HG02678 (cell line): ENCODE measurements around the gene SLC25A25.
A peak's percentile ranks its signal among the peaks of the same experiment; 100 is the strongest.
"Not testable (repeated sequence)": the region's sequence is repeated elsewhere in the genome, so short reads cannot be mapped to it uniquely, and the experiment has no call there.

Source experiments
- ATAC-seq: cut with Tn5 transposase; IDR thresholded peaks from one replicate; pipeline ENCODE4 v1.9.1; 2021; ENCODE audit warnings: mild to moderate bottlenecking, moderate library complexity; ENCODE audit not compliant: unreplicated experiment

SLC25A25 gene

DNA sequence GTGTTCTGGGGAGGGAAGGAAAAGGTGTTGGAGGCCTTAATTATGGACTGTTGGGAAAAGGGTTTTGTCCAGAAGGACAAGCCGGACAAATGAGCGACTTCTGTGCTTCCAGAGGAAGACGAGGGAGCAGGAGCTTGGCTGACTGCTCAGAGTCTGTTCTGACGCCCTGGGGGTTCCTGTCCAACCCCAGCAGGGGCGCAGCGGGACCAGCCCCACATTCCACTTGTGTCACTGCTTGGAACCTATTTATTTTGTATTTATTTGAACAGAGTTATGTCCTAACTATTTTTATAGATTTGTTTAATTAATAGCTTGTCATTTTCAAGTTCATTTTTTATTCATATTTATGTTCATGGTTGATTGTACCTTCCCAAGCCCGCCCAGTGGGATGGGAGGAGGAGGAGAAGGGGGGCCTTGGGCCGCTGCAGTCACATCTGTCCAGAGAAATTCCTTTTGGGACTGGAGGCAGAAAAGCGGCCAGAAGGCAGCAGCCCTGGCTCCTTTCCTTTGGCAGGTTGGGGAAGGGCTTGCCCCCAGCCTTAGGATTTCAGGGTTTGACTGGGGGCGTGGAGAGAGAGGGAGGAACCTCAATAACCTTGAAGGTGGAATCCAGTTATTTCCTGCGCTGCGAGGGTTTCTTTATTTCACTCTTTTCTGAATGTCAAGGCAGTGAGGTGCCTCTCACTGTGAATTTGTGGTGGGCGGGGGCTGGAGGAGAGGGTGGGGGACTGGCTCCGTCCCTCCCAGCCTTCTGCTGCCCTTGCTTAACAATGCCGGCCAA, 40.4 kb downstream of the SLC25A25 start:
- no peak for ATAC-seq

DNA sequence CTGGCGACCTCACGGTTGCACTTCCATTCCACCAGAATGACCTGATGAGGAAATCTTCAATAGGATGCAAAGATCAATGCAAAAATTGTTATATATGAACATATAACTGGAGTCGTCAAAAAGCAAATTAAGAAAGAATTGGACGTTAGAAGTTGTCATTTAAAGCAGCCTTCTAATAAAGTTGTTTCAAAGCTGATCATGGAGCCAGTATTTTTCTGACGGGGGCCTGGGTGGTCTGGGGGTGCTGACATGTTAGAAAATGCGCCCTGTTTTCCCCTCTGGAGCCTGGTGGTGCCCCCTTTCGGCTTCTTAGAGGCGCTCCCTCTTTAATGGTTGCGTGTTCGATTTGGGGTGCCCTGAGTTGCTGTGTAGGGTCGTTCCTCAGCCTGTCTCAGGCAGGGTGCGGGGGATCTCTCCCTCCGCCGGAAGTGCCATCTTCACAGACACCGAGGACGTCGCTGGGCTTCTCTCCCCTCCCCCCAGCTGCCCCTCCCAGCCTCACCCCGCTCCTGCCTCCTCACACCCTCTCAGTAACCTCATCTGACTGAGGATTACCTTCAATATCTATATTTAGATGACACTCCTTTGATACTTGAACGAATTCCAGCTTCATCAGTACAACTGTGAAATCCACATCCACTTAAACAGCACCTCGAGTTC, 41.1 kb downstream of the SLC25A25 start:
- no peak for ATAC-seq

DNA sequence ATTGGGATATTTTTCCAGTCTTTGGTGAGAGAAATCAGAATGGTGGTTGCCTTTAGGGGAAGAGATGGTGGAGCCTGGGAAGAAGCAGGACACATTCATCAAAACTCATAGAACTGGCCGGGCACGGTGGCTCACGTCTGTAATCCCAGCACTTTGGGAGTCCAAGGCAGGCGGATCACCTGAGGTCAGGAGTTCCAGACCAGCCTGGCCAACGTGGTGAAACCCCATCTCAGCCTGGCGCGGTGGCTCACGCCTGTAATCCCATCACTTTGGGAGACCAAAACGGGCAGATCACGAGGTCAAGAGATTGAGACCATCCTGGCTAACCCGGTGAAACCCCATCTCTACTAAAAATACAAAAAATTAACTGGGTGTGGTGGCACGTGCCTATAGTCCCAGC, 43.7 kb downstream of the SLC25A25 start:
- ATAC-seq, result not testable (repeated sequence)

DNA sequence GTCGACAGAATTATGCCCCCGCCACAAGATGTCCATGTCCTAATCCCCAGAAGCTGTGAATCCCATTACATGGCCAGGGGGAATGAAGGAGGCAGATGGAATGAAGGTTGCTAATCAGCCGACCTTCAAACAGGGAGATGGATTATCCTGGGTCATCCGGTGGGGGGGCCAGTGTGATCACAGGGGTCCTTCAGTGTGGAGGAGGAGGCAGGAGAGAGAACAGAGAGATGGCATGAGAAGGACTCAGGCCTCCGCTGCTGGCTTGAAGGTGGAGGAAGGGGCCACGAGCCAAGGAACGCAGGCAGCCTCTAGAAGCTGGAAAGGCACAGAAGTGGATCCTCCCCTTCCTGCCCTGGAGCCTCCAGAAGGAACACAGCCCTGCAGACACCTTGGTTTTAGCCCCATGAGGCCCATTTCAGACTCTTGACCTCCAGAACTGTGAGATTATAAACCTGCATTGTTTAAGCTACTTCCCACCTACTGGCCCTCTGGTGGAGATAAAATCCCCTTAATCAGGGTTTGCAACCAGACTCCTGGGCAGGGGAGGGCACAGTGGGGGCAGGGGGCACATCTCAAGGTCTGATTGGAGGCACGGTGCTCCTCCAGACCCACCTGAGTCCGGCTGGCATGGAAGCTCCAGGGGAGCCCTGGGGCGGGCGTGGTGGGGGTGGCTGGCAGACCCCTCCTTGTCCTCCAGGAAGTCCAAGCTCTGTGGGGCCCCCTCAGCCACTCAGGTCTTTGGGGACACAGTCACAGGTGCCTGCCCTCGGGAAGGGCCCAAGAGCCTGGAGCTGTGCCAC, 45.7 kb downstream of the SLC25A25 start:
- ATAC-seq, result no peak

DNA sequence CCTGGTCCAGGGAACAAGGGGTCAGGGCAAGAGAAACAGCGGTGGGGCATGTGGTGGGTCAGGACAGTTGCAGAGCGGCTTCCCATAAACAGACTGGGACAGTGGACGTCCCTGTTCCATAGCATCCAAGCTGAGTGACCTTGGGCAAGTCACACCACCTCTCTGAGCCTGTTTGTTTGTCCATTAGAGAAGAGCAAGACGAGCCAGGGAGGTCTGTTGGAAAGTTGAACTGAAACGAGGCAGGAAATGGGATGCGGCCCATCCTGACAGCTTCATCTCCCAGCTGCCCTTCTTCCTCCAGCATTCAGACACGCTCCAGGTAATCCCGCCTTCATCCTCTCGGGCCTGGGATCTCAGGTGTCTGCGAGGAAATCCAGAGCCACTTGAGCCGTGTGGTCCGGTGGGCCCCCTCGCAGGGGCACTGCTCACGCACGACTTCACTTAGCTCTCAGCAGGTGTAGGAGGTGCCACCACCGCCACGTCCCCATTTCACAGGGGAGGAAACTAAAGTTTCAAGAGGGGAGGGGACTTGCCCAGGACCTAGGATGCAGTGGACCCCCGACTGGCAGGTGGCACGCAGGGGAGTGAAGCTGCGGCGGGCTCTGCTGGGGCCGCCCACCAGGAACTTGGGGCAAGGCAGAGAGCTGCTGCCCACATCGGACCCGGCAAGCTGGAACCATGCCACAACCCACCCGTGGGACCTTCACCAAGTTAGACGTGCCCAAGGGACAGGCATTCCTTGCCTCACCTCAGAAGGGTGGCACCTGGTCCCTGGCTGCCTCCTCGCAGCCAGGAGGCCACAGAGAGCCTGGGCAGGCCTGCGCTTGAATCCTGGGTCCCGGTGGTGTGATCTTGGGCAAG, 46.5 kb downstream of the SLC25A25 start:
- no peak for ATAC-seq

DNA sequence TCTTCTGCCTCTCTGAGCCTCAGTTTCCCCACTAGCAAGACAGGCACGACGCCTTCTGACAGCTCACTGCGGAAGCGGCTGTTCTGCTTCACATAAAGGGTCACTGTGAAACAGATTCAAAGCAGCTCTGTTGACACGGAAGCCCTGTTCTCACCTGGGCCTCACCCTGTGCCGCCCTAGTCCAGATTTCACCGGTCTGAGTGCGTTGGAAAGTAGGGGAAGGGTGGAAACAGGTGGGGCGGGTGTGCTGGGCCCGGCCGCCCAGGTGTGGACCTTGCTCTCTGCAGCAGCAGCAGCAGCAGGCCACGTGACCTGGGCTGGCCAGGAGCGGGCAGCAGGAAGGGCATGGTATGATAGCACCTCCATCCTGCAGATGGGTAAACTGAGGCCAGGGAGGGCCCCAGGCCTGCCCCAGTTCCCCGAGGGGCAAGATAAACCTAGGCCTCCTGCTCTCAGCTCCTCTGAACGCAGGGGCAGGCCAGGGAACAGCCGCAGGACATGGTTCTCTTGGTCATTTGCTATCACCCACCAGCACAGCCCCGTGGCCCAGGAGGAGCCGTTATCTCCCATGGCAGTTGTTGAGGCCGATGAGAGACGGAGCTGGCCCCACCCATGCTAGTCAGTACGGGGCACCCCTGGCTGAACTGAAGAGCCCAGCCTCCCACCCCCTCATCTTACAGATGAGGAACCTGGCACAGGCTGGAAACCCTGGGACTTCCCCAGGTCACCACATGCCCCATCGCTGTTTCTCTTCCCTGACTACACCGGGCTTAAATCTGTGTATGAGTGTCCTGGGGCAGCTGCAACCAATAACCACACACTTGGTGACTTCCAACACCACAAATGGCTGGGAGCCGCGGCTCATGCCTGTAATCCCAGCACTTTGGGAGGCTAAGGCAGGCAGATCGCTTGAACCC, 47.4 kb downstream of the SLC25A25 start:
- peak; percentile 57 for ATAC-seq

DNA sequence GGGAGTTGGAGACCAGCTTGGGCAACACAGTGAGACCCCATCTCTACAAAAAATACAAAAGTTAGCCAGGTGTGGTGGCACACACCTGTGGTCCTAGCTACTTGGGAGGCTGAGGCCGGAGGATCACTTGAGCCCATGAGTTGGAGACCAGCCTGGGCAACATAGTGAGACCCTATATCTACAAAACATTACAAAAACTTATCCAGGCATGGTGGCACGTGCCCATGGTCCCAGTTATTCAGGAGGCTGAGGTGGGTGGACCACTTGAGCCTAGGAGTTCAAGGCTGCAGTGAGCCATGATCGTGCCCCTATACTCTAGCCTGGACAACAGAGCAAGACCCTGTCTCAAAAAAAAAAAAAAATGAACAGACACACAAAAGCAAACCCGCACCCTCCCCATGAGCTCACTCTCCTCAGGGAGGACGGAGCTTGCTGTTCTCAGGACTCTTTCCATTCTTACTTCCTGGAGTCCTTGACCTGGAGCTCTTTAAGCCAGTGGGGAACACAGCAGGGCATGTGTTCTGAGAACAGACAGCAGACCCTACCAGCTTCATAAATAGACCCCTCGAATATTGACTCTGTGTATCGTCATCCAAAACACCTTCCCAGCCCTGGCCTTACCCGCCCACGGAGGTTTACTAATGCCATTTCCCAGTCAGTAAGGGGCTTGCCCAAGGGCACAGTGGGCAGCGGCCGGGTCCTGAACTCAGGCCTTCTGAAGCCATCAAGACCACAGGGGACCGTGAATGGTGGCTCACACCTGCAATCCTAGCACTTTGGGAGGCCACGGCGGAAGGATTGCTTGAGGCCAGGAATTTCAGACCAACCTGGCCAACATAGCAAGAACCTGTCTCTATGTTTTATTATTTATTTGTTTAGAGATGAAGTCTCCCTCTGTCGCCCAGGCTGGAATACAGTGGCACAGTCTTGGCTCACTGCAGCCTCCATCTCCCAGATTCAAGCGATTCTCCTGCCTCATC, 48.4 kb downstream of the SLC25A25 start:
- no peak for ATAC-seq

DNA sequence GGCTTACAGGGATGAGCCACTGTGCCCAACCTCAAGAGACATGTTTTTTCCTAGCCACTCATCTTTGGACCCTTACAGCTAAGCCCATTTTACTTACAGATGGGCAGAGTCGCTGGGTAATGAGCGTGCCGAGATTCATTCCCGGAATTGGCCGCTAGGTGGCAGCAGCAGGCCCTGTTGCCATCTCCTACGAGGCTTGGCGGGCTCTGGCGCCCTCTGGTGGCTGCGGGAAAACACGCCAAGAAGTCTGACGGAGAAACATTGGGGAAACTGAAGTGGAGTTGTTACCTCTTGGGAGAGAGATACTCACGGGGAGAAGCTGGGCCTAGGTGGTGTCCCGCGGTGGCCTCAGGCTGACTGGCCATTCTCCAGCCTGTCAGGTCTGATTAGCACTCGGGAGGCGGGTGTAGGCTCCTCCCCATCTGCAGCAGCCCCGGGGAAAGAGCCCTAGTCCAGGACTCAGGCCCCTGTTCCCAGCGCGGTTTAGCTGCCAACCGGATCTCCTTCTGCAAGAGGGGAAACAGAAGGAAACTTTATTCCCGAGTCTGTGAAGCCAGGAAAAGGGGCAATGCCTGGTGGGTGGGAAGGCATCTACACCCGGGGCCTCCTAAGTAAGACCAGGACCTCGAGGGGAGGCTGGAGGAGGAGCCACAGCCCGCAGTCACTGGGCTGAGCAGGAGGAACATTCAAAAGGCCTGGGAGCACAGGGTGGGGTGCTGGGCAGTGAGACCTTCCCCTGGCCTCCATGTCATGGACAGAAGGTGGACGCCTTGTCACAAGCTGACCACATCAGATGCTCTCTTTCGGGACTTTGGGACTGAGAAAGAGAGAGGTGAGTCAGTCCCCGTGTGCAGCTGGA, 49.8 kb downstream of the SLC25A25 start:
- peak; percentile 51 for ATAC-seq

DNA sequence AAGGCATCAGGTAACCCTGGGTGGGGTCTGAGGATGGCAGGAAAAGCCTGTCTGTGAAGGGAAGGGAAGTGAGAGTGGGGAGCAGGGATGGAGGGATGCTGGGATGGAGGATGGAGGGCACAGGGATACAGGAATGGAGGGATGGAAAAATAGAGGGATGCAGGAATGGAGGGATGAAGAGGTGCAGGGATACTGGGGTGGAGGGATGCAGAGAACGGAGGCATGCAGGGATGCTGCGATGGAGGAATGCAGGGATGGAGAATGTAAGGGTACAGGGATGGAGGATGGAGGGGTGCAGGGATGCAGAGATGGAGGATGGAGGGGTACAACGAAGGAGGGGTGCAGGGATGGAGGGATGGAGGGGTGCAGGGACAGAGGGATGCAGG, 50.4 kb downstream of the SLC25A25 start:
- no peak for ATAC-seq

DNA sequence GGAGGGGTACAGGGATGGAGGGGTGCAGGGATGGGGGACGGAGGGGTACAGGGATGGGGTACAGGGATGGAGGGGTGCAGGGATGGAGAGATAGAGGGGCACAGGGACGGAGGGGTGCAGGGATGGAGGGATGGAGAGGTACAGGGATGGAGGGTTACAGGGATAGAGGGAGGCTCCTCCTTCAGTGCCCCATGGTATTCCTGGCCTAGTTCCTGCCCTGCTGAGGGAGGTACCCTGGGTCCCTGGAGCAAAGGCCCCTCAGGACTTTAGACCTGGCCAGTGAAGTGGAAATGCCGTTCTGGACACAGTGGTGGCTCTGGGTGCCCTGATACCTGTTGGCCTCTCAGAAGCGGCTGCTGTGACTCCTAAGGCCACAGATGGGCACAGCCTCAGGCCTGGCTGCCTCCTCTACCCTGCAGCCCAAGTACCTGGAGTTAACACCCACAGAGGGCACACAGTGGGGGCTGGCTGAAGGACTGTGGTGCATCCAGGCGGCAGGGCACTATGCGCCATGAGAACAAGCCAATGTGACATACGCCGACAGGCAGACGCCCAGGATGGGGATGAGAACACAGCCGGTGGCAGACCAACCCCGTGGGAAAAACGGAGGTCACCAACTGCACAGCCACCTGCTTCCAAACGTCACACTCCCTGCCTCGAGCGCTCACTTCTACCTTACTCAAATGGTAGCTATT, 51.1 kb downstream of the SLC25A25 start:
- no peak for ATAC-seq

DNA sequence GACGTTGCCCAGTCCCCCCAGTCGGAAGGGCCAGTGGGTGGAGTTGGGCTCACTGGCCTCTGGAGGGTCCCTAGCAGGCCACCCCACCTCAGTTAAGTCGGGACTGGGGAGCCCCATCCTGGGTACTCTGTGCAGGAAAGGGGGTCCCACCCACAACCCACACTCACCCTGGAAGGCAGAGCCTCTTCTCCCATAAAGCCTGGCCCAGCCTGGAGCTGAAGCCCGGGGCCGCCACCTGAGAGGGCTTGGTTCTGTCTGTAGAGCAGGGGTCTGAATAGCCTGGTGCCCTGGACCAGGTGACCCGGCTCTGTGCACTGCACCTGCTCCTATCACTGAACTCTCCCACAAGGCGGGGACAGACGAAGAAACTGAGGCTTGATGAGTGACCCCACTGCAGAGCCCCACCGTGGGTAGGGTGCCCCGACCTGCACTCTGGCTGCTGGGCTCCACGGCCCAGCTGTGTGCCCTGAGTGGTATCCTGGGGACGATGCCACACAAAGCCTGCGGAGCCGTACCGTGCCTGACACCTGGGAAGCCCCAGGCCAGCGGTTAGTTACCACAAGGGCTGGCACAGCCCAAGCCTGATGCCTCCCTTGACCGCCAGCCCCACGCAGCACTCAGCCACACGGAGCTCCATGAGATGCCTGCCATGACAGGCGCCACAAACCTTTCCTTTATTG, 52.2 kb downstream of the SLC25A25 start:
- no peak for ATAC-seq

DNA sequence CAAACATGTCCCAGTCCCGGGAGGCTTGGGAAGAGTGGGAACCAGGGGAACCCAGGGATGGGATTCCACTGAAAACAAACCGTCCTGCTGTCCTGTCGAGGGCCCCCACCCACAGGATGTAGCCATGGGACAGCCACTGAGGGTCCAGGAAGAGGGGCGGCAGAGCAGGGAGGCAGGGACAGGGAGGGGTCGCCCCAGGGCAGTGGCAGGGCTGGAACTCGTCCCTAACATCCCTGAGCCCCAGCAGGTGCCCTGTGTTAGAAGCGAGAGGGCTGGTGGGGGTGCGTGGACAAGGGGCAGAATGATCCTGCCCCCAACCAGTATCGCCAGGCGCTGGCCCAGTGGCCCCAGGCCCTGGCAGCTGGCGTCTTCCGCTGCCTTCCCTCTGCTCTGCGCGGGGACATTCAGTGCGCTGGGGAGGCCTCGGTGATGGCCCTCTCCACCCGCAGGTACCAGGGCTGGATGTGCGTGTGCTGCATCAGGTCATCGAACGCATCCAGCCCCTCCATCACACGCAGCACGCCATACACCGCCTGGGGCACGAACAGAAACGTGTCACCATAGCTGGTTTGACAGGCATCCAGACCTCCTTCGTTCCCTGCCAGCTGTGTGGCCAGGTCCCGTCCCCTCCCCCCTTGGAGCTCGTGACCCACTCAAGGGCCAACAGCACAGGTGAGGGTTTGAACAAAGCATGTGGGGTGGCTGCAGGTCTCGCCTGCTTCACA, 52.9 kb downstream of the SLC25A25 start:
- no peak for ATAC-seq

DNA sequence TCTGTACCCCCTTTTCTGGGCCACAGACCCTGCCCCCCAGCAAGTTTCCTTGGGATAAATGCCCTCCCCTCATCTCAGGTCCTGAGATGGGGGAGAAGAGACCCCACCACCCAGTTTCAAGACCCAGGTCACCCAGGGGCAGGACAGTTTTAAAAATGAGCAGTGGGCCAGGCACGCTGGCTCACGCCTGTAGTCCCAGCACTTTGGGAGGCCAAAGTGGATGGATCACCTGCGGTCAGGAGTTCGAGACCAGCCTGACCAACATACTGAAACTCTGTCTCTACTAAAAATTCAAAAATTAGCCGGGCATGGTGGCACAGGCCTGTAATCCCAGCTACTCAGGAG, 53.4 kb downstream of the SLC25A25 start:
- no peak for ATAC-seq

DNA sequence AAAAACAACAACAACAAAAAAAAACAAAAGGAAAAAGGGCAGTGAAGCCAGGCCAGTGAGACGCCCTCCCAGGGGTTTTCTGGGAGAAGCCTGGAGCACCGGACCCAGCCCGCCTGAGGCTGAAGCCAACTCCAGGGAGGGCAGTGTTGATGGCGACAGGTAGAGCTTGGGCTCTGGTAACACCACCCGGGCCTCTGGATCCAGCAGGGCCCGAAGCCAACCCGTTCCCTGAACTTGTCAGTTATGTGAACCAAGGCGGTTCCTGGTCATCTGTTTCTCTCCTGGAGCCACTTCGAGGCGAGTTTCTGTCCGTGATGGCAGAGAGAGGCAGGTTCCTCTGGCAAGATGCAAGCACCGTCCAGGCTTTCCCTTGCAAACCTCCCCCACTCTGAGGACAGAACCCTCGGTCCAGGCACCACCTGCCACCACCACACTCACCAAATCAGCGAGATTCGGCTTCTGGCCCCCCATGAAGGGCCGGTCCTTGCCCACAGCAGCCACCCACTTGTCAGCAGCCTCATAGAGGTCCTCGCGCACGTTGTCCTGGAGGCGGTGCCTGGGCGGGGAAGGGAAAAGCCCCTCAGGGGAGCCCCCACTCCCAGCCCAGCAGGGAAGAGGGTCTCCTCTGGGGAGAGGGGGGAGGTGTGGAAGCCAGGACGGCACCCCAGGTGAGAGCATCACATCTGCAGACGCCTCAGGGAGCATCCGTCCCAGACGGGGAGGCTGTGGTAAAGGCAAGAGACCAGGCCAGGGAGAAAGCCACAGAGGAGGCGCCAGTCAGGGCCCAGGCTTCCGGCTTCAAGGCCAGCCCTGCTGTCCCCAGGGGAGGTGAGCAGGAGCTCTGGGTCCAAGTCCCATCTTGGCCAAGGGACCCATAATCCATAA, 54.1 kb downstream of the SLC25A25 start:
- ATAC-seq, result no peak

DNA sequence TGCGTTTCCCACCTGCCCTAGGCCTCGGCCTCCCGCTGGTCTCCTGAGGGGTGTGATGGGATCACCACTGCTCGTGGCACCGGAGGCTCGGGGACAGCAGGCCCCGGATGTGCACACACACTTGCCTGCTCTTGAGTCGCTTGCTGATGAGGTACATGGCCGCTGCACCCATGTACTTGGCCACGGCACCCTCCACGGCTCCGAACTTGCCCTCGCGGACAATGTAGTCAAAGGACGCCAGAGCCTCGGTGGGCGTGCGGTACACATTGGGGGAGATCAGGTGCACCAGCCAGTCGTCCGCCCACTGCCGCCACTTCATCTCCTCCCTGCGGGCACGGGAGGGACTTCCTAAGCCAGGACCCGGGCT, 54.8 kb downstream of the SLC25A25 start:
- ATAC-seq, result no peak
